ENCODE data around the gene XXYLT1. TPM values are rescaled to one million over a fixed set of nuclear protein-coding genes. Genes with fewer than 3 reads are reported as not detected.
A peak's percentile ranks its signal among the peaks of the same experiment; 100 is the strongest.

The XXYLT1 gene
- total and polyA plus RNA-seq, 9 of the 15 experiments (the other 6 are each of a cell fraction or from before 2014, with no cell fraction given) = 1.9 to 18.9 (median 15.0) TPM

GRCh38 chr3:195259475-195260279 is 11.3 kb downstream of the XXYLT1 start (continued):
- TF ChIP-seq AFF4 (CRISPR knock-in tag; IDR thresholded peaks at IDR 0.05) = 0 out of 2 replicates have a peak, but pooled peaks have one; percentile 49
- TF ChIP-seq KLF1 (tag; IDR thresholded peaks at IDR 0.05) = no peak
- no peak for TF ChIP-seq FOXK2 (conservative IDR thresholded peaks at IDR 0.05 in 1 of 2, IDR thresholded peaks at IDR 0.05 in 1 of 2; ENCODE audit: low read depth in 2 of 2)
- no peak for TF ChIP-seq MAFK (IDR thresholded peaks at IDR 0.05; ENCODE audit: low read length)
- peak; percentile 28; the same call in 1 of the 2 replicates for TF ChIP-seq ZNF717 (CRISPR knock-in tag; IDR thresholded peaks at IDR 0.05)
- TF ChIP-seq JUN (IDR thresholded peaks at IDR 0.05; ENCODE audit: borderline replicate concordance, low read depth, low read length) = 0 out of 2 replicates have a peak, but pooled peaks have one; percentile 15
- no peak for TF ChIP-seq JUN (CRISPR knock-in tag; IDR thresholded peaks at IDR 0.05; ENCODE audit: borderline replicate concordance)
- TF ChIP-seq STAT5B (CRISPR knock-in tag; IDR thresholded peaks at IDR 0.05) = no peak
- no peak for TF ChIP-seq BCL6 (CRISPR knock-in tag; IDR thresholded peaks at IDR 0.05)
- TF ChIP-seq ZNF699 (CRISPR knock-in tag; IDR thresholded peaks at IDR 0.05; ENCODE audit: insufficient replicate concordance) = no peak
- TF ChIP-seq SMC3 (conservative IDR thresholded peaks at IDR 0.05; ENCODE audit: insufficient read depth, low read depth, low read length) = peak; percentile 78
- TF ChIP-seq ELF1 (tag; IDR thresholded peaks at IDR 0.05) = peak; percentile 65; the same call in 1 of the 2 replicates
- no peak for TF ChIP-seq ETS2 (tag; IDR thresholded peaks at IDR 0.05; ENCODE audit: borderline replicate concordance, poor library complexity, severe bottlenecking)
- TF ChIP-seq TBL1XR1 (IDR thresholded peaks at IDR 0.05; ENCODE audit: low read length in 2 of 2) = peak in 1 of 2 experiments; percentile 16; a peak in 1 of 4 replicates
- TF ChIP-seq RB1 (IDR thresholded peaks at IDR 0.05; ENCODE audit: low read depth) = peak; percentile 86
- no peak for TF ChIP-seq BDP1 (IDR thresholded peaks at IDR 0.05; ENCODE audit: insufficient read depth, insufficient read length)
- no peak for TF ChIP-seq CLOCK (CRISPR knock-in tag; IDR thresholded peaks at IDR 0.05; ENCODE audit: borderline replicate concordance)
- TF ChIP-seq TGIF2 (CRISPR knock-in tag; IDR thresholded peaks at IDR 0.05) = no peak
- no peak for TF ChIP-seq DLX4 (CRISPR knock-in tag; IDR thresholded peaks at IDR 0.05)
- TF ChIP-seq WHSC1 (IDR thresholded peaks at IDR 0.05; ENCODE audit: low read length) = no peak
- TF ChIP-seq CBX2 (IDR thresholded peaks at IDR 0.05; ENCODE audit: insufficient read depth, low read length, poor library complexity, severe bottlenecking) = no peak
- no peak for TF ChIP-seq ELF4 (CRISPR knock-in tag; IDR thresholded peaks at IDR 0.05)

Data from K562 (cell line).